ENCODE data around the gene FIGNL1.

The FIGNL1 gene

GRCh38 chr7:50479743-50480517 is 29.8 kb upstream of the FIGNL1 start:
- no peak for DNase-seq (ENCODE audit: extremely low read depth, low read depth)
- TF ChIP-seq, protein P1, sequence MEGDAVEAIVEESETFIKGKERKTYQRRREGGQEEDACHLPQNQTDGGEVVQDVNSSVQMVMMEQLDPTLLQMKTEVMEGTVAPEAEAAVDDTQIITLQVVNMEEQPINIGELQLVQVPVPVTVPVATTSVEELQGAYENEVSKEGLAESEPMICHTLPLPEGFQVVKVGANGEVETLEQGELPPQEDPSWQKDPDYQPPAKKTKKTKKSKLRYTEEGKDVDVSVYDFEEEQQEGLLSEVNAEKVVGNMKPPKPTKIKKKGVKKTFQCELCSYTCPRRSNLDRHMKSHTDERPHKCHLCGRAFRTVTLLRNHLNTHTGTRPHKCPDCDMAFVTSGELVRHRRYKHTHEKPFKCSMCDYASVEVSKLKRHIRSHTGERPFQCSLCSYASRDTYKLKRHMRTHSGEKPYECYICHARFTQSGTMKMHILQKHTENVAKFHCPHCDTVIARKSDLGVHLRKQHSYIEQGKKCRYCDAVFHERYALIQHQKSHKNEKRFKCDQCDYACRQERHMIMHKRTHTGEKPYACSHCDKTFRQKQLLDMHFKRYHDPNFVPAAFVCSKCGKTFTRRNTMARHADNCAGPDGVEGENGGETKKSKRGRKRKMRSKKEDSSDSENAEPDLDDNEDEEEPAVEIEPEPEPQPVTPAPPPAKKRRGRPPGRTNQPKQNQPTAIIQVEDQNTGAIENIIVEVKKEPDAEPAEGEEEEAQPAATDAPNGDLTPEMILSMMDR (IDR thresholded peaks at IDR 0.05; ENCODE audit: low read depth, low read length) = no peak

DNA sequence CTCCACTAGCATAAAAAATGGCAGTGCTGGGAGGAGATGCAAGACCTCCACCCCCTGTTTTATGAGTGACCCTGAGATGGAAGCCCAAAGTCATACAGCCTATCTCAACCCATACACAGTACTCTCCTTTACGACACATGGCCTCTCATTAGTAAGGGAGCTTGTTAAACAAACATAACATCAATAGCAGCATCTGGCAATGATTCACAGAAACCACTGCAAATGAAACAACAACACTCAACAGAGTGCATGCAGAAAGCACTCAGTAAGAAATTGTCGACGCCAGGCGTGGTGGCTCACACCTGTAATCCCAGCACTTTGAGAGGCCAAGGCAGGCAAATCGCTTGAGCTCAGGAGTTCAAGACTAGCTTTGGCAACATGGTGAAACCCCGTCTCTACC is 27.5 kb upstream of the FIGNL1 start:
- TF ChIP-seq, protein P1 (IDR thresholded peaks at IDR 0.05; ENCODE audit: low read depth, low read length) = no peak
- DNase-seq (ENCODE audit: extremely low read depth, low read depth) = no peak

- TF ChIP-seq, protein P1 (IDR thresholded peaks at IDR 0.05; ENCODE audit: low read depth, low read length) = no peak
- no peak for DNase-seq (ENCODE audit: extremely low read depth, low read depth)
These were observed 26.9 kb upstream of the FIGNL1 start for GRCh38 chr7:50476953-50477625.

GRCh38 chr7:50475340-50475739 is 25.2 kb upstream of the FIGNL1 start:
- TF ChIP-seq, protein P1 (IDR thresholded peaks at IDR 0.05; ENCODE audit: low read depth, low read length) = no peak
- DNase-seq (ENCODE audit: extremely low read depth, low read depth) = no peak

DNA sequence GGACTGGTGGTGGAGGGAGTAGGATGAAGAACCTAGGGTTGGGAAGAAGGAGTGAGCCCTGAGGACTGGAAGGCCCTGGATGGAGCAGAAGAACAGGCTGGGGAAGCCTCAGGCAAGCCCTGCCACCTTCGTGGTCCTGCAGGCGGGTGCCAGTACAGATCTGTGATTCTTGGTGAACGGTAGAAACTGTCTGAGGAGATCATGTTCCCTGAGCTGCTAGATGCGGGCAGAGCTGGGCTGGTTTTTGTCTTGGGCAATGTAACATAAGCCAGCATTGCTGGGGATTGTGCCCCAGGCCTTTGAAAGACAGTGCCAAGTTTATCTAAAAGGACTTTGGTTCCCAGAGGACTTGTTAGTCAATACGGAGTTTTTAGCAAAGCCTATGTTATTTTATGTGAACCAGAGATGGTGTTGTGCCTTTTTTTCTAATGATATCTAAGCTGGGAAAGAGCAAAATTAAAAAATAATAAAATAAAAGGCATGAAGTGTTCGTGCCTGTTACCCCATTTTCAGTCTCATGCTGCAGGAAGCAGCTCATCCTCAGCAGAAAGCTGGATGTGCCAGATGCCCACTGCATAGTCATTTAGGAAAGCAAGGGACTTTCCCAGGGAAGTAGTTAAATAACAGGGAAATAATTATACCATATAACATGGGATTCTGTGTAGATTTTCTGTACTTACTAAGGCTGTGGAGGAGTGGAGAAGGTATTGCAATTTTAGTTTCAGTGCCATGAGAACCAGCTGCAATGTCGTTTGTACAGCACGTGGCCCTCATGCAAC is 24.4 kb upstream of the FIGNL1 start:
- DNase-seq (ENCODE audit: extremely low read depth, low read depth) = no peak
- TF ChIP-seq, protein P1 (IDR thresholded peaks at IDR 0.05; ENCODE audit: low read depth, low read length) = no peak

DNA sequence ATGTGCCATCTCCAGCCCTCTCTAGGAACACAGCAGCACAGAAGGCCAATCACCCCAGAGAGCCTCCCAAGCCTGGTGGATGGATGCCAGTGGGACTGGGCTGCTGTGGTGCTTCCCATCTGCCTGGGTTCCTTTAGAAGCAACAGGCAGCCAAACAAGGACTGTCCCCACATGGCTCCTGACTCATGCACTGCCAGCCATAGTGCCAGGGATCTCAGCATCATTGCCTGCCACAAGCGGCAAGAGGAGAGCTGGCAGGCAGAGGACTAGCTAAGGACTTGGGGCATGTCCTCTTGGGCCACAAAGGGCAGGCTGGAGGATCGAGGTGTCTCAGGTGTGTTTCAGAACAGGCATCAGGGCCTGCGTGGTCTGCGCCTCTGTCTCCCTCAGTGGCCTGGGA is 23.4 kb upstream of the FIGNL1 start:
- DNase-seq (ENCODE audit: extremely low read depth, low read depth) = no peak
- TF ChIP-seq, protein P1 (IDR thresholded peaks at IDR 0.05; ENCODE audit: low read depth, low read length) = no peak

DNA sequence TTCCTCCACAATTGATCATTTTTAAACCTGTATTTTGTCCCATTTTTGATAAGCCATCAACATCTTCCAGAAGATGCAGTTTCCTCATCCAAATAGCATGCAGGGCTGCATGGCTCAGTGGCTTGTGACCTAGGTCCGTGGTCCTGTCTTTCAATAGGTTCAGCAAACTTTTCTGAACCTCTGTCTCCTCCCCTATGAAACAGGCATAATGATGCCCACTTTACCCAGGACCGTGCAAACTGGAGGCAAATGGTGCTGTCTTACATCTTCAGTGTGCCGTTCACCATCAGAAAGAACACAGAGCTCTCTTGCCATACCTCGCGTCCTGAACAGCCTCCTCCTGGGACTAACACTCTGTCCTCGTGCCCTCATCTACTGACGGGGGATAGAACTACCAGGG is 22.3 kb upstream of the FIGNL1 start:
- TF ChIP-seq, protein P1 (IDR thresholded peaks at IDR 0.05; ENCODE audit: low read depth, low read length) = no peak
- DNase-seq (ENCODE audit: extremely low read depth, low read depth) = no peak

Data from AG09319 (cell line).